KMS-11 (cell line): Measurements from ENCODE around the gene IFIH1.

Experiments
- H2AFZ ChIP-seq: fragments of 200-600 bp; sonication (generic); 2 replicates; pipeline ENCODE4 v1.6.1; 2016; ENCODE audit warnings: antibody characterized with exemption, mixed run types, low read depth
- H3K27ac ChIP-seq: fragments of 200-600 bp; sonication (generic); 2 replicates; pipeline ENCODE4 v1.6.1; 2016; ENCODE audit warnings: mild to moderate bottlenecking, mixed run types
- H3K27me3 ChIP-seq: fragments of 200-600 bp; sonication (generic); 2 replicates; pipeline ENCODE4 v1.6.1; 2017; ENCODE audit warnings: mild to moderate bottlenecking, low read depth, mixed run types, moderate library complexity; ENCODE audit not compliant: insufficient read depth
- H3K36me3 ChIP-seq: fragments of 200-600 bp; sonication (generic); 2 replicates; pipeline ENCODE4 v1.6.1; 2017; ENCODE audit warnings: mild to moderate bottlenecking, mixed run types; ENCODE audit not compliant: insufficient read depth
- H3K4me1 ChIP-seq: fragments of 200-600 bp; sonication (generic); 2 replicates; pipeline ENCODE4 v1.6.1; 2016; ENCODE audit warnings: mild to moderate bottlenecking, low read depth, mixed run types; ENCODE audit not compliant: poor library complexity, severe bottlenecking
- H3K4me2 ChIP-seq: fragments of 200-600 bp; sonication (generic); 2 replicates; pipeline ENCODE4 v1.7.0; 2016; ENCODE audit warnings: mild to moderate bottlenecking, mixed run types
- H3K4me3 ChIP-seq: fragments of 200-600 bp; sonication (generic); IDR thresholded peaks from 2 replicates; pipeline ENCODE4 v1.6.1; 2017; ENCODE audit warnings: low read depth, low read length, mixed read lengths; ENCODE audit not compliant: insufficient read depth
- H3K79me2 ChIP-seq: fragments of 200-600 bp; sonication (generic); 2 replicates; pipeline ENCODE4 v1.6.1; 2016; ENCODE audit warnings: low read depth, mixed run types; ENCODE audit not compliant: insufficient read depth
- H3K9ac ChIP-seq: fragments of 200-600 bp; sonication (generic); 2 replicates; pipeline ENCODE4 v1.6.1; 2016; ENCODE audit warnings: mild to moderate bottlenecking, mixed run types
- H4K20me1 ChIP-seq: fragments of 200-600 bp; sonication (generic); 2 replicates; pipeline ENCODE4 v1.6.1; 2016; ENCODE audit warnings: mild to moderate bottlenecking, mixed run types; ENCODE audit not compliant: insufficient read depth
- CTCF ChIP-seq: fragments of 200-600 bp; sonication (generic); conservative IDR thresholded peaks from 2 replicates; pipeline ENCODE4 v1.6.1; 2017; ENCODE audit warnings: low read depth, mild to moderate bottlenecking, antibody characterized with exemption, low read length, moderate library complexity, mixed read lengths

IFIH1 gene

GRCh38 chr2:162265666-162266459 is 52.6 kb downstream of the IFIH1 start:
- H3K9ac ChIP-seq: no peak overlapping the region
- no peaks in the 10 kb centered on the region for H3K27me3 ChIP-seq
- H4K20me1 ChIP-seq: no peaks in the 10 kb centered on the region
- H3K4me3 ChIP-seq: no peak overlapping the region
- no peaks in the 10 kb centered on the region for H3K79me2 ChIP-seq
- no peak for TF ChIP-seq CTCF
- peaks cover 9% of the 10 kb centered on the region for H3K4me1 ChIP-seq
- no peak overlapping the region for H3K27ac ChIP-seq
- no peaks in the 10 kb centered on the region for H3K36me3 ChIP-seq
- no peak overlapping the region for H3K4me2 ChIP-seq
- H2AFZ ChIP-seq: no peak overlapping the region

- Histone ChIP-seq H3K4me1 (peaks cover 13% of the 10 kb centered on the region), H3K9ac (no peak overlapping the region), H3K4me3 (no peak overlapping the region), H3K36me3 (no peaks in the 10 kb centered on the region), H4K20me1 (no peaks in the 10 kb centered on the region), H2AFZ (no peak overlapping the region), H3K4me2 (0 out of 2 replicates have a peak overlapping the region, but pooled peaks have one; percentile 23), H3K27me3 (no peaks in the 10 kb centered on the region), H3K27ac (no peak overlapping the region), H3K79me2 (no peaks in the 10 kb centered on the region)
- TF ChIP-seq CTCF: no peak
Measured at GRCh38 chr2:162261032-162261945, 57.2 kb downstream of the IFIH1 start.

- Histone ChIP-seq H2AFZ (no peak overlapping the region), H4K20me1 (no peaks in the 10 kb centered on the region), H3K36me3 (no peaks in the 10 kb centered on the region), H3K79me2 (no peaks in the 10 kb centered on the region), H3K4me3 (no peak overlapping the region), H3K9ac (no peak overlapping the region), H3K27ac (no peak overlapping the region), H3K4me2 (no peak overlapping the region), H3K4me1 (peaks cover 13% of the 10 kb centered on the region), H3K27me3 (no peaks in the 10 kb centered on the region)
- TF ChIP-seq CTCF: no peak
Measured at GRCh38 chr2:162258686-162259085, 59.8 kb downstream of the IFIH1 start.

GRCh38 chr2:162258169-162258568 is 60.3 kb downstream of the IFIH1 start:
- Histone ChIP-seq H3K27me3 (no peaks in the 10 kb centered on the region), H3K4me1 (peaks cover 13% of the 10 kb centered on the region), H3K36me3 (no peaks in the 10 kb centered on the region), H3K4me2 (no peak overlapping the region), H3K4me3 (no peak overlapping the region), H4K20me1 (no peaks in the 10 kb centered on the region), H3K27ac (no peak overlapping the region), H2AFZ (no peak overlapping the region), H3K79me2 (no peaks in the 10 kb centered on the region), H3K9ac (no peak overlapping the region)
- no peak for TF ChIP-seq CTCF
